GM12878 (cell line): ENCODE data around the gene TMEM135. TPM values are rescaled to one million over a fixed set of nuclear protein-coding genes. Genes with fewer than 3 reads are reported as not detected.

ENCODE experiments used
- ATAC-seq: fragments of 200-7000 bp; cut with Tn5 transposase; 3 replicates; pipeline ENCODE4 v1.9.1; 2020; ENCODE audit warnings: mild to moderate bottlenecking, moderate library complexity
- BruUV-seq: library from RNA; stranded (reverse); fragments of 400-500 nt; replicated peaks from 2 replicates; lab custom pipeline; 2021; lab: Mats Ljungman, UMichigan
- CTCF ChIA-PET: fragments of 300-600 bp; sonication (Branson Sonifier 250); formaldehyde crosslinking; extraction: SDS; loops from one replicate; lab custom pipeline; 2021; ENCODE audit warnings: inconsistent platforms; lab: Yijun Ruan, JAX
- POLR2A ChIA-PET: fragments of 350-600 bp; formaldehyde crosslinking; extraction: SDS; loops from one replicate; lab custom pipeline; 2021; ENCODE audit warnings: inconsistent platforms; lab: Charles Lee
- RAD21 ChIA-PET: fragments of 300-600 bp; sonication (Branson Sonifier 250); formaldehyde crosslinking; loops from one replicate; lab custom pipeline; 2023; ENCODE audit warnings: antibody characterized with exemption; ENCODE audit not compliant: unreplicated experiment; lab: Charles Lee
- SMC1A ChIA-PET: fragments of 300-600 bp; sonication (Branson Sonifier 250); formaldehyde crosslinking; loops from one replicate; lab custom pipeline; 2023; ENCODE audit not compliant: unreplicated experiment, uncharacterized antibody; lab: Charles Lee
- DNase-seq: peaks from one replicate; pipeline ENCODE4 v3.0.0-alpha.2; 2011; ENCODE audit warnings: low read depth, low spot score
- FAIRE-seq: peaks from 3 replicates; lab custom pipeline; 2011; peaks lifted over from hg19 to GRCh38; lab: Jason Lieb, UNC
- H2AFZ ChIP-seq: 2 replicates; pipeline ENCODE4 v1.6.0; 2011; ENCODE audit warnings: low read depth, low read length, control low read depth; ENCODE audit not compliant: control insufficient read depth
- H3K27ac ChIP-seq: 2 replicates; pipeline ENCODE4 v1.5.1; 2011; ENCODE audit warnings: control low read depth; ENCODE audit not compliant: control insufficient read depth, insufficient read depth
- H3K27me3 ChIP-seq, 2 experiments: replicated peaks in 1 of 2; 2 replicates each; pipeline versions ENCODE4 v1.6.0 to v1.6.1; 2011; ENCODE audit warnings: low read length in 1 of 2; ENCODE audit not compliant: control insufficient read depth in 2 of 2, insufficient read depth in 2 of 2
- H3K36me3 ChIP-seq, 2 experiments: 2 replicates each; pipeline ENCODE4 v1.5.1; 2011; ENCODE audit warnings: low read length in 1 of 2; ENCODE audit not compliant: control insufficient read depth in 2 of 2, insufficient read depth in 2 of 2
- H3K4me1 ChIP-seq: 2 replicates; pipeline ENCODE4 v1.6.1; 2011; ENCODE audit warnings: mild to moderate bottlenecking, low read length, moderate library complexity, mixed read lengths; ENCODE audit not compliant: control insufficient read depth, insufficient read depth
- H3K4me2 ChIP-seq: 2 replicates; pipeline ENCODE4 v1.6.0; 2011; ENCODE audit warnings: control low read depth; ENCODE audit not compliant: control insufficient read depth, insufficient read depth
- H3K4me3 ChIP-seq: fragments of 200-600 bp; sonication (generic); 2 replicates; pipeline ENCODE4 v1.5.1; 2016
- H3K79me2 ChIP-seq: 2 replicates; pipeline ENCODE4 v1.6.0; 2011; ENCODE audit warnings: low read length; ENCODE audit not compliant: control insufficient read depth, insufficient read depth
- H3K9ac ChIP-seq: 2 replicates; pipeline ENCODE4 v1.8.0; 2011; ENCODE audit warnings: low read length, control low read depth, mixed read lengths; ENCODE audit not compliant: control insufficient read depth, insufficient read depth
- H3K9me3 ChIP-seq: replicated peaks from 3 replicates; pipeline ENCODE4 v1.5.1; 2011; ENCODE audit warnings: mild to moderate bottlenecking, low read length; ENCODE audit not compliant: control insufficient read depth, insufficient read depth
- H4K20me1 ChIP-seq: 2 replicates; pipeline ENCODE4 v1.6.0; 2011; ENCODE audit not compliant: control insufficient read depth, insufficient read depth
- ATF7 ChIP-seq: fragments of 450-650 bp; IDR thresholded peaks from 2 replicates; pipeline ENCODE4 v1.6.1; 2016; ENCODE audit warnings: low read depth, mild to moderate bottlenecking
- CHD1 ChIP-seq: IDR thresholded peaks from 2 replicates; pipeline ENCODE4 v1.6.1; 2012; ENCODE audit warnings: low read depth, low read length, improper control_type of control experiment
- CREB1 ChIP-seq: IDR thresholded peaks from 2 replicates; pipeline ENCODE4 v1.6.1; 2012; ENCODE audit warnings: low read depth, mild to moderate bottlenecking, inconsistent platforms
- EZH2 ChIP-seq: IDR thresholded peaks from 2 replicates; pipeline ENCODE4 v1.6.1; 2012; ENCODE audit warnings: low read depth, mild to moderate bottlenecking, control low read depth, inconsistent platforms, low read length, borderline replicate concordance; ENCODE audit not compliant: control insufficient read depth
- FOXK2 ChIP-seq: fragments of 450-650 bp; IDR thresholded peaks from 2 replicates; pipeline ENCODE4 v1.6.1; 2017; ENCODE audit warnings: mild to moderate bottlenecking, moderate library complexity
- GABPA ChIP-seq: IDR thresholded peaks from 2 replicates; pipeline ENCODE4 v1.6.1; 2014; ENCODE audit warnings: antibody characterized with exemption, low read depth, mild to moderate bottlenecking, inconsistent platforms
- HSF1 ChIP-seq: fragments of 150-350 bp; IDR thresholded peaks from 2 replicates; pipeline ENCODE4 v1.6.1; 2014; ENCODE audit warnings: mild to moderate bottlenecking, low read depth, low read length
- IRF4 ChIP-seq: IDR thresholded peaks from 2 replicates; pipeline ENCODE4 v1.6.1; 2011; ENCODE audit warnings: low read depth, low read length
- JUNB ChIP-seq: IDR thresholded peaks from 2 replicates; pipeline ENCODE4 v1.6.1; 2016; ENCODE audit warnings: antibody characterized with exemption, mild to moderate bottlenecking
- JUND ChIP-seq: IDR thresholded peaks from 2 replicates; pipeline ENCODE4 v1.6.1; 2012; ENCODE audit warnings: low read depth, mild to moderate bottlenecking, low read length, improper control_type of control experiment, moderate library complexity
- NFYB ChIP-seq: IDR thresholded peaks from 2 replicates; pipeline ENCODE4 v1.6.1; 2011; ENCODE audit warnings: low read depth, mild to moderate bottlenecking, low read length, improper control_type of control experiment, moderate library complexity; ENCODE audit not compliant: insufficient read depth
- NR2C2 ChIP-seq: IDR thresholded peaks from 2 replicates; pipeline ENCODE4 v1.6.1; 2011; ENCODE audit warnings: borderline replicate concordance, low read depth; ENCODE audit not compliant: control insufficient read depth, insufficient read length
- PAX5 ChIP-seq: IDR thresholded peaks from 2 replicates; pipeline ENCODE4 v1.6.1; 2011; ENCODE audit warnings: low read depth, low read length, borderline replicate concordance
- PBX3 ChIP-seq: IDR thresholded peaks from 2 replicates; pipeline ENCODE4 v1.6.1; 2011; ENCODE audit warnings: mild to moderate bottlenecking, low read depth, low read length, moderate library complexity; ENCODE audit not compliant: insufficient replicate concordance
- RAD51 ChIP-seq: fragments of 450-650 bp; IDR thresholded peaks from 2 replicates; pipeline ENCODE4 v1.6.1; 2016; ENCODE audit warnings: moderate library complexity, mild to moderate bottlenecking, inconsistent platforms
- SRF ChIP-seq, 2 experiments: IDR thresholded peaks; 2 replicates each; pipeline ENCODE4 v1.6.1; 2011; ENCODE audit warnings: low read depth in 2 of 2, low read length in 2 of 2, mild to moderate bottlenecking in 1 of 2, moderate library complexity in 1 of 2
- ZZZ3 ChIP-seq: IDR thresholded peaks from 2 replicates; pipeline ENCODE4 v1.6.1; 2011; ENCODE audit warnings: low read depth; ENCODE audit not compliant: control insufficient read depth, insufficient read length
- WGBS: methylation state at CpG from one replicate; pipeline ENCODE4 v1.1.6; 2016; ENCODE audit warnings: low lambda C conversion rate; ENCODE audit not compliant: insufficient replicate concordance, insufficient coverage; ENCODE audit errors: missing lambda C conversion rate; 5-methylcytosine and 5-hydroxymethylcytosine counted together
- in situ Hi-C: fragments of 300-500 bp; cut with MboI; formaldehyde crosslinking; loops from 9 replicates; pipeline ENCODE4 v1.14.3; 2018; ENCODE audit warnings: mixed read lengths
- intact Hi-C: fragments of 100-400 bp; cut with micrococcal nuclease; formaldehyde crosslinking; loops from one replicate; pipeline ENCODE4 v1.14.2; 2022; ENCODE audit not compliant: unreplicated experiment
- polyA plus RNA-seq, 11 experiments: library from polyadenylated mRNA; depleted of rRNA in 4 of 11; unstranded in 6 of 11; stranded (reverse) in 5 of 11; fragments of >200 nt; fragmentation: Nextera tagmentation in 4 of 11; fragmentation: Illumina TruSeq in 1 of 11; extraction: Ambion mirVana in 4 of 11; extraction: Trizol in 1 of 11; gene quantifications; 1 replicate in 1 of 11; 2 replicates in 10 of 11; pipeline versions ENCODE4 v1.2.1 to v1.2.3, GENCODE V29; 2011 to 2016; ENCODE audit warnings: inconsistent platforms in 2 of 11, missing spikeins in 2 of 11, low read depth in 1 of 11
- total RNA-seq, 4 experiments: library from RNA; depleted of rRNA in 3 of 4; stranded (reverse); fragments of >200 nt in 3 of 4; fragmentation: Illumina TruSeq in 1 of 4; extraction: Trizol in 1 of 4; gene quantifications; 2 replicates each; pipeline versions ENCODE4 v1.2.1 to v1.2.3, GENCODE V29; 2013 to 2021
- TF ChIP-seq, protein P1 (sequence below): IDR thresholded peaks from 2 replicates; pipeline ENCODE4 v1.6.1; 2012; ENCODE audit warnings: low read depth, low read length, improper control_type of control experiment

The TMEM135 gene
- total and polyA plus RNA-seq, 10 of the 15 experiments (the other 5 are each of a cell fraction or from before 2014, with no cell fraction given) = 7.2 to 117 (median 12.9) TPM

- TF ChIP-seq CREB1 = no peak
- TF ChIP-seq, all 136 proteins: peak for 0
Observed at GRCh38 chr11:87366346-87366745, 328.6 kb downstream of the TMEM135 start (continued).

DNA sequence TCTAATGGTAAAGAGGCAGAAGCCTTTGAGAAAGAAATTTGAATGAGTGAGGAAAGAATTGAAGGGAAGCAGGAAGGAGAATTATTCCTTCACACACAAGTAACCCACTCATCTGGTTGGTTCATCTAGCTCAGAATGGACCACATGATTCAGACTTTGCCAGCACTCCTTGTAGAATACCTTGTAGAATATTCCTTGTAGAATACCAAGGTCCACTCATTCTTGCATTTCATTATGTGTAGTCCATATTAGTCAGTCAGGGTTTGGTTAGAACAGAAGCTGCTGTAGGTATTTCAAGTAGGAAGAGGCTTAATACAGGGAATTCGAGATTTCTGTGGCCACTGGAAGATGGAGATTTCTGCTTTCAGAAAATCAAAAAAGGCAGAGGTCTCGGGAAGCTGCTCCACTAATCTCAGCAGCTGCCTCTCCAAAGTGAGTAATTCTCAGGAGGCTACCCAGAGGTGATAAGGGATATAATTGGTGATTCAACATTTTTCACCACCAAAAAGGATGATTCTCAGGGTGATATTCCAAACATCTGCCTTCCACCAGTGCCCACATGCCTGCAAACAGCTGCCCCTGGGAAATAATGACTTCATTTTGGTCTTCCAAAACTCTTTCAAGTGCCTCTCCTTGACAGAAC is 329.1 kb downstream of the TMEM135 start:
- FAIRE-seq (no peak), ATAC-seq (no peak), DNase-seq (no peak)
- no peaks in the 10 kb centered on the region for H3K79me2 ChIP-seq
- in situ Hi-C loops (loop anchor here (25.0 kb wide), 1 partner anchor 1520 kb away; no protein-coding TSS in a partner anchor), intact Hi-C loops (no loop called here)
- CTCF ChIA-PET = interaction anchor here (0.8 kb wide), 1 partner anchor 54 kb away, joined by 4 read pairs; no protein-coding TSS in a partner anchor
- no peak overlapping the region for H3K27ac ChIP-seq
- H3K9me3 ChIP-seq = no peaks in the 10 kb centered on the region
- 3% methylated on average over 2 of the region's 2 CpGs for WGBS
- SMC1A ChIA-PET = interaction anchor here (0.8 to 1.7 kb wide), 4 partner anchors 13 to 168 kb away, joined by 3 to 4 read pairs (median 3); no protein-coding TSS in a partner anchor
- no peak overlapping the region for H3K9ac ChIP-seq
- RAD21 ChIA-PET = interaction anchor here (1.1 kb wide), 1 partner anchor 13 kb away, joined by 3 read pairs; no protein-coding TSS in a partner anchor
- no TSS peak for BruUV-seq
- POLR2A ChIA-PET = no interaction called here
- no peak overlapping the region for H3K4me3 ChIP-seq
- H3K4me2 ChIP-seq = no peak overlapping the region
- H3K36me3 ChIP-seq = no peaks in the 10 kb centered on the region
- no peaks in the 10 kb centered on the region for H3K27me3 ChIP-seq
- no peaks in the 10 kb centered on the region for H3K4me1 ChIP-seq
- no peaks in the 10 kb centered on the region for H4K20me1 ChIP-seq
- H2AFZ ChIP-seq = no peak overlapping the region
- TF ChIP-seq EZH2 (no peak), PAX5 (no peak), SRF (IDR thresholded peaks at IDR 0.05; ENCODE audit: low read depth in 2 of 2, low read length in 2 of 2) (no peak), GABPA (no peak), RAD51 (no peak), JUND (no peak), HSF1 (no peak), ATF7 (no peak), IRF4 (no peak), CHD1 (no peak), JUNB (no peak), FOXK2 (no peak), NR2C2 (no peak), ZZZ3 (no peak), PBX3 (no peak), NFYB (no peak)
- TF ChIP-seq, protein P1, sequence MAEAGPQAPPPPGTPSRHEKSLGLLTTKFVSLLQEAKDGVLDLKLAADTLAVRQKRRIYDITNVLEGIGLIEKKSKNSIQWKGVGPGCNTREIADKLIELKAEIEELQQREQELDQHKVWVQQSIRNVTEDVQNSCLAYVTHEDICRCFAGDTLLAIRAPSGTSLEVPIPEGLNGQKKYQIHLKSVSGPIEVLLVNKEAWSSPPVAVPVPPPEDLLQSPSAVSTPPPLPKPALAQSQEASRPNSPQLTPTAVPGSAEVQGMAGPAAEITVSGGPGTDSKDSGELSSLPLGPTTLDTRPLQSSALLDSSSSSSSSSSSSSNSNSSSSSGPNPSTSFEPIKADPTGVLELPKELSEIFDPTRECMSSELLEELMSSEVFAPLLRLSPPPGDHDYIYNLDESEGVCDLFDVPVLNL = no peak
